Smooth muscle cell (in vitro differentiated cells): ENCODE measurements around the gene LRP2. TPM values are rescaled to one million over a fixed set of nuclear protein-coding genes. Genes with fewer than 3 reads are reported as not detected.

Experiments
- DNase-seq: peaks from one replicate; lab custom pipeline; 2025; ENCODE audit not compliant: unreplicated experiment; lab: John Stamatoyannopoulos, UW
- H2AFZ ChIP-seq: fragments of 200-600 bp; sonication (generic); 2 replicates; pipeline ENCODE4 v1.6.0; 2016; ENCODE audit warnings: antibody characterized with exemption, low read depth, mild to moderate bottlenecking
- H3F3A ChIP-seq: fragments of 200-600 bp; sonication (generic); 2 replicates; pipeline ENCODE4 v1.6.0; 2017; ENCODE audit warnings: antibody characterized with exemption, low read depth
- H3K27ac ChIP-seq: fragments of 200-600 bp; sonication (generic); 2 replicates; pipeline ENCODE4 v1.5.1; 2016; ENCODE audit warnings: low read depth, mild to moderate bottlenecking
- H3K27me3 ChIP-seq: fragments of 200-600 bp; sonication (generic); 2 replicates; pipeline ENCODE4 v1.6.1; 2016; ENCODE audit warnings: low read depth, mild to moderate bottlenecking
- H3K36me3 ChIP-seq: fragments of 200-600 bp; sonication (generic); 2 replicates; pipeline ENCODE4 v1.5.1; 2016; ENCODE audit warnings: low read depth
- H3K4me1 ChIP-seq: fragments of 200-600 bp; sonication (generic); 2 replicates; pipeline ENCODE4 v1.5.1; 2016; ENCODE audit warnings: low read depth
- H3K4me2 ChIP-seq: fragments of 200-600 bp; sonication (generic); 2 replicates; pipeline ENCODE4 v1.6.0; 2016; ENCODE audit warnings: mild to moderate bottlenecking
- H3K4me3 ChIP-seq: fragments of 200-600 bp; sonication (generic); 2 replicates; pipeline ENCODE4 v1.5.1; 2016; ENCODE audit warnings: mild to moderate bottlenecking
- H3K79me2 ChIP-seq: fragments of 200-600 bp; sonication (generic); 2 replicates; pipeline ENCODE4 v1.6.0; 2016; ENCODE audit warnings: low read depth, mild to moderate bottlenecking
- H3K9ac ChIP-seq: fragments of 200-600 bp; sonication (generic); 2 replicates; pipeline ENCODE4 v1.6.0; 2016; ENCODE audit warnings: low read depth
- H3K9me3 ChIP-seq: fragments of 200-600 bp; sonication (generic); replicated peaks from 2 replicates; pipeline ENCODE4 v1.5.1; 2016; ENCODE audit warnings: low read depth
- H4K20me1 ChIP-seq: fragments of 200-600 bp; sonication (generic); 2 replicates; pipeline ENCODE4 v1.6.0; 2016; ENCODE audit warnings: low read depth
- WGBS: methylation state at CpG from one replicate; pipeline ENCODE4 v1.1.7; 2016; ENCODE audit warnings: low lambda C conversion rate; 5-methylcytosine and 5-hydroxymethylcytosine counted together
- polyA plus RNA-seq: library from polyadenylated mRNA; unstranded; fragments of >200 nt; fragmentation: Nextera tagmentation; extraction: Ambion mirVana; gene quantifications from 2 replicates; pipeline ENCODE4 v1.2.1, GENCODE V29; 2016
- total RNA-seq: library from RNA; depleted of rRNA; stranded (reverse); fragments of >200 nt; gene quantifications from 2 replicates; pipeline ENCODE4 v1.2.3, GENCODE V29; 2014
- TF ChIP-seq, protein P1 (sequence below): fragments of 200-600 bp; sonication (generic); IDR thresholded peaks from 2 replicates; pipeline ENCODE4 v1.5.1; 2017; ENCODE audit warnings: borderline replicate concordance, mild to moderate bottlenecking, antibody characterized with exemption; ENCODE audit not compliant: insufficient read depth, poor library complexity, severe bottlenecking

LRP2 gene
- total and polyA plus RNA-seq, 2 experiments from 2014 or later, result 2.7 TPM; not detected in 1

DNA sequence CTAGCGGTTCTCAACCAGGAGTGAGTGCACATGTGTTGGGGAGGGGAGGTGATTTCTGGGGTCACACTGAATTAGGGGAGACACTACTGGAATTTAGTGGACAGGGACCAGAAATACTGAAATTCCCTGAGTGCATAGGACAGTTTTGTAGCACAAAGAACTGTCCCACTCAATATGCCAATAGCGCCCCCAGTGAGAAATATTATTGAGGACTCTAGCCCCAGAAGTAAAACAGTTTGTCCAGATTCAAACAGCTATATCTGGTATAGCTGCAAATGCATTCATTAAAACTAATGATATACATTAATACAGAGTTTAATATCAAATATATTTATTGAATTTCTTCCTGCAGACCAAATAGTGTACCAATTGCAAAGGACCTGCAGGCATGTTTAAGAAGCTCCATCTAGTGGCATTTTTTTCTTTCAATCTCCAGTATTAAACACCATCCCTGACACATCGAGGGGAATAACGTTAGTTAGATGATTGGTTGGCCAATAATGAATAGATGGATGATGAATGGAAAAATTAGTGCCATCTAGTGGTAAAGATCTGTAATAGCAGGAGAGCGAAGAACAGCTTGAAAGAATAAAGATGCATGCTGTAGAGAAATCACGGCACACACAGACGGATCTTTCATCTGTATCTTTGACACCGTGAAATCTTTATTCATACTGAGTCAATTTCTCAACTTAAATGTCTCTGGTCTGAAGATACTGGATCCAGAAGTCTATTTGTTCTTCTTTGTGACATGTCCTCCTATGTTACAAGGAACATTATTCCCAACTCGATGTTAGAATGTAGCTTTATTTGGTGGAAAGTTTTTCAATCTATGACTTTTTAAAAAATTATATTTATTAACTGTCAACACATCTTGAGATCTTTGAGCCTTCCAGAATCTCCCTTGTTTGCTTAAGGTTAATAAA lies 230.5 kb downstream of the LRP2 start:
- no peak for DNase-seq
- Histone ChIP-seq H3K9ac (no peak overlapping the region), H3K36me3 (no peaks in the 10 kb centered on the region), H3K4me2 (no peak overlapping the region), H4K20me1 (no peaks in the 10 kb centered on the region), H3K27ac (no peak overlapping the region), H3K27me3 (peaks cover 8% of the 10 kb centered on the region), H3K4me1 (no peaks in the 10 kb centered on the region), H2AFZ (no peak overlapping the region), H3F3A (no peaks in the 10 kb centered on the region), H3K79me2 (no peaks in the 10 kb centered on the region), H3K4me3 (no peak overlapping the region), H3K9me3 (no peaks in the 10 kb centered on the region)
- TF ChIP-seq, protein P1, sequence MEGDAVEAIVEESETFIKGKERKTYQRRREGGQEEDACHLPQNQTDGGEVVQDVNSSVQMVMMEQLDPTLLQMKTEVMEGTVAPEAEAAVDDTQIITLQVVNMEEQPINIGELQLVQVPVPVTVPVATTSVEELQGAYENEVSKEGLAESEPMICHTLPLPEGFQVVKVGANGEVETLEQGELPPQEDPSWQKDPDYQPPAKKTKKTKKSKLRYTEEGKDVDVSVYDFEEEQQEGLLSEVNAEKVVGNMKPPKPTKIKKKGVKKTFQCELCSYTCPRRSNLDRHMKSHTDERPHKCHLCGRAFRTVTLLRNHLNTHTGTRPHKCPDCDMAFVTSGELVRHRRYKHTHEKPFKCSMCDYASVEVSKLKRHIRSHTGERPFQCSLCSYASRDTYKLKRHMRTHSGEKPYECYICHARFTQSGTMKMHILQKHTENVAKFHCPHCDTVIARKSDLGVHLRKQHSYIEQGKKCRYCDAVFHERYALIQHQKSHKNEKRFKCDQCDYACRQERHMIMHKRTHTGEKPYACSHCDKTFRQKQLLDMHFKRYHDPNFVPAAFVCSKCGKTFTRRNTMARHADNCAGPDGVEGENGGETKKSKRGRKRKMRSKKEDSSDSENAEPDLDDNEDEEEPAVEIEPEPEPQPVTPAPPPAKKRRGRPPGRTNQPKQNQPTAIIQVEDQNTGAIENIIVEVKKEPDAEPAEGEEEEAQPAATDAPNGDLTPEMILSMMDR, result peak; percentile 92
- 47% methylated on average over 9 of the region's 9 CpGs for whole genome bisulfite sequencing

DNA sequence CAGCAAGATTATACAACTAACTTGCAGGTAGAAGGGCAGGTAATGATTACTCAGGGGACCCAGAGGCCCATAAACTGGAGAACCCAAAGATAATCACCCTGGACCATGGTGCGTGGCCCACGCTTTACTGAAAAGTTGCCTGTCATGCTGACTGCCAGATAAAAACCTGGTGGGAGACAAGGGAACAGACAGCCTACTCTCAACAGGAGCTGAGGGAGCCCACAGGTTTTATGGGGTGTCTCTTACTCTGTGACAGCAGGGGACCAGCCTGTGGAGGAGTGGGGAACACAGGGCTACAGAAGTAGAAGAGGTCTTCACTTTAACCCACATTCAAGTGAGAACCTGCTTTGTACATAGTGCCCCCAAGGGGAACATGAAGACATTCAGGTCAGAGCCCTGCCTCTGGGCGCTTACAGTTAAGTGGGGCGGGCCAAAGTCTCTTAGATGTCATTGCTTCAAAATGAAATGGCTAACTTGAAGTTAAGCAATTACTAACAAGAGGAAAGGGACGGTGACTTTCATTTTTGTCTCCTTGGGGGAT lies 232.6 kb downstream of the LRP2 start:
- H4K20me1 ChIP-seq, result no peaks in the 10 kb centered on the region
- H3K36me3 ChIP-seq, result no peaks in the 10 kb centered on the region
- no peaks in the 10 kb centered on the region for H3K9me3 ChIP-seq
- H3K4me3 ChIP-seq, result no peak overlapping the region
- TF ChIP-seq, protein P1, result no peak
- H3K79me2 ChIP-seq, result no peaks in the 10 kb centered on the region
- H3K27ac ChIP-seq, result no peak overlapping the region
- no peak overlapping the region for H2AFZ ChIP-seq
- H3K27me3 ChIP-seq, result peaks cover 19% of the 10 kb centered on the region
- no peaks in the 10 kb centered on the region for H3F3A ChIP-seq
- no peak overlapping the region for H3K9ac ChIP-seq
- no peak for DNase-seq
- no peak overlapping the region for H3K4me2 ChIP-seq
- no peaks in the 10 kb centered on the region for H3K4me1 ChIP-seq
- WGBS, result 90% methylated on average over 5 of the region's 5 CpGs

DNA sequence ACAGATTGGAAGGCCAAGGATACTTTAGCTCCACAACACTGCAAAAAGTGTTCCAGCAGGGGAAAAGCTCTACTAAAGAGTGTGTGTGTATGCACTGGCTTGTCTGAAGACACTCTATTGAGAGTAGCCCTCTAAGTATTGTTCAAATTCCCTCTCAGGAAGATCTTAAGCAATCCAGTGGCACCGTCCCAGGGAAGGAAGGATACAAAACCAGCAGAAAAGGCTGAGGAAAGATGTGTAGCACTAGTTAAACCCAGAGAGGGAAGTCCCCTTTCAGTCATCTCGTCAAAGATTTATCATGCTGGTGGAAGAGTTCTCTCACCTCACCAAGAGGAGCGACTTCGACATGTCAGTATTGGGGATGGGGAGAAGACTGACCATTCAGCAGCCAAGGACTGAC lies 242.5 kb downstream of the LRP2 start:
- H4K20me1 ChIP-seq, result no peaks in the 10 kb centered on the region
- H3K27me3 ChIP-seq, result peaks cover 40% of the 10 kb centered on the region
- no peaks in the 10 kb centered on the region for H3K4me1 ChIP-seq
- 90% methylated on average over 4 of the region's 4 CpGs for WGBS
- no peak overlapping the region for H3K27ac ChIP-seq
- no peaks in the 10 kb centered on the region for H3K9me3 ChIP-seq
- H3K9ac ChIP-seq, result no peak overlapping the region
- no peaks in the 10 kb centered on the region for H3F3A ChIP-seq
- no peaks in the 10 kb centered on the region for H3K36me3 ChIP-seq
- H3K79me2 ChIP-seq, result no peaks in the 10 kb centered on the region
- no peak overlapping the region for H2AFZ ChIP-seq
- H3K4me3 ChIP-seq, result no peak overlapping the region
- TF ChIP-seq, protein P1, result no peak
- H3K4me2 ChIP-seq, result no peak overlapping the region
- no peak for DNase-seq
